Muscle layer of duodenum (tissue), 2 donors: ENCODE results near the gene CDC37L1.
"Not testable (repeated sequence)": the region's sequence is repeated elsewhere in the genome, so short reads cannot be mapped to it uniquely, and the experiment has no call there.

Experiments used
- H3K27ac ChIP-seq: one replicate; pipeline ENCODE4 v1.7.0; 2013; ENCODE audit warnings: mild to moderate bottlenecking, low read length
- H3K27me3 ChIP-seq: one replicate; pipeline ENCODE4 v1.7.0; 2013; ENCODE audit warnings: low read depth, mild to moderate bottlenecking, control low read depth, low read length
- H3K36me3 ChIP-seq, 2 donors: one replicate each; pipeline ENCODE4 v1.7.0; 2013; ENCODE audit warnings: low read length in 2 of 2, control low read depth in 1 of 2, mild to moderate bottlenecking in 1 of 2; ENCODE audit not compliant: insufficient read depth in 2 of 2, control insufficient read depth in 1 of 2
- H3K4me1 ChIP-seq, 2 donors: one replicate each; pipeline ENCODE4 v1.7.0; 2013; ENCODE audit warnings: low read length in 2 of 2, mild to moderate bottlenecking in 2 of 2, control low read depth in 1 of 2, moderate library complexity in 1 of 2; ENCODE audit not compliant: insufficient read depth in 2 of 2, control insufficient read depth in 1 of 2
- H3K4me3 ChIP-seq, 2 donors: one replicate each; pipeline ENCODE4 v1.7.0; 2013; ENCODE audit warnings: low read length in 2 of 2, low read depth in 1 of 2, mild to moderate bottlenecking in 1 of 2
- H3K9me3 ChIP-seq, 2 donors: one replicate each; pipeline ENCODE4 v1.7.0; 2013; ENCODE audit warnings: low read length in 2 of 2, control low read depth in 1 of 2, mild to moderate bottlenecking in 1 of 2; ENCODE audit not compliant: control insufficient read depth in 1 of 2
- donor health status: healthy.

CDC37L1 gene

DNA sequence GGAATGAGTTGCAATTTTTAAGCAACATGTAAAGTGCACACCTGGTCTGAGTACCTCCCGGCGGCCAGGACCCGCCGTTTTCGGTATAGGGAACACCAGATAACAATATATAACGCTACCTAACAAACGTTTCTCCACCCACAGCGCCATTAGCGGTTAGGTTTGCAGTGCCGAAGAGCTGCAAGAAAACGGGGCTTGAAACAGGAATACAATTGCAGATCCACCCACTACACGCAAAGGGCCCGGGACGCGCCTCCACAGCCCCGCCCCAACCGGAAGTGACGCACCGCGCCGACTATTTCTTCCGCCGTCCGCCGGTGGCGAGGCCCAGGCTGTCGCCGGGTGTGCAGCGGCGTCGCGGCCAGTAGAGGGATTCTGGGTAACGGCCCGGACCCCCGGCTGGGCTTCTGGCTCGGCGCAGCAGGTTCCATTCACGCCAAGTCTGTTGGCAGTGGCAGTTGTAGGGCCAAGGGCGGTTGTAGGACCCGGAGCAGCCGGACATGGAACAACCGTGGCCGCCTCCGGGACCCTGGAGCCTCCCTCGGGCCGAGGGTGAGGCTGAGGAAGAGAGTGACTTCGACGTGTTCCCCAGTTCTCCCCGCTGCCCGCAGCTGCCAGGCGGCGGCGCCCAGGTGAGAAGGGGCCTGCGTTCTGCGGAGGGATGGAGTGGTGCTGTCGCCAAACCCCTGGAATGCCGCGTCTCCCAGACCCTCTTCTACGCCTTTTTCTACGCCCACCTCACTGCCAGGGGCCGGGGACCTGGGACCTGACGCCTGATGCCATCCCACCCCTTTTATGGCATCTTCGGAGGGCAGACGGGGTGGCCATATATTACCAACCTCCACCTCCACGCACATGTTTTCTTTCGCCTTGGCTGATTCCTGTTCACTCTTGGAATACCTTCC is at the start of gene CDC37L1:
TSS of gene CDC37L1 (plus strand) at position 302 of the 905 bp plus-strand sequence. CDS start at position 501, 199 bp downstream.
- H3K27ac ChIP-seq, result peak within 1 kb of the TSS; percentile 97
- peaks cover 0 to 16% of the 10 kb centered on the region in 2 donors for H3K36me3 ChIP-seq
- H3K4me3 ChIP-seq, result peak within 1 kb of the TSS; percentile 77 to 96
- H3K4me1 ChIP-seq, result peaks cover 4 to 16% of the 10 kb centered on the region in 2 donors
- no peaks in the 10 kb centered on the region for H3K27me3 ChIP-seq
- H3K9me3 ChIP-seq, result no peaks in the 10 kb centered on the region

DNA sequence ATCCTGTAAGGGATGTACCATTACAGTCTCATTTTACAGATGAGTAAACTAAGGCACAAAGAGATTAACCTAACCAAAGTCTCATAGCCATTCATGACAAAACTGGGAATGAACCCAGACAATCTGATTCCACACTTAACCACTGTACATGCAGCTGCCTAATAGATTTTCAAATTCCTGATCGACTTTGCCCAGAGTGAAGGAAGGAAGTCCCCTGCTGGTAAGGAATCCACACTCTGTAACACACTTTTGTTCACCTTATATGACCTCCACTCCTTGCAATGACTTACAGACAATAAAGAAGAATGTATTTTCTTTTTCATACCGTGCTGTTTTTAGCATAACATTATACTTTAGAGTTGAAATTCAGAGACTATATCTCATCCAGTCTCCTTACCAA is 48.5 kb upstream of the CDC37L1 start:
- Histone ChIP-seq H3K36me3 (peaks cover 0 to 4% of the 10 kb centered on the region in 2 donors), H3K27ac (no peak overlapping the region), H3K27me3 (no peaks in the 10 kb centered on the region), H3K4me1 (no peaks in the 10 kb centered on the region), H3K4me3 (no peak overlapping the region), H3K9me3 (no peaks in the 10 kb centered on the region)

DNA sequence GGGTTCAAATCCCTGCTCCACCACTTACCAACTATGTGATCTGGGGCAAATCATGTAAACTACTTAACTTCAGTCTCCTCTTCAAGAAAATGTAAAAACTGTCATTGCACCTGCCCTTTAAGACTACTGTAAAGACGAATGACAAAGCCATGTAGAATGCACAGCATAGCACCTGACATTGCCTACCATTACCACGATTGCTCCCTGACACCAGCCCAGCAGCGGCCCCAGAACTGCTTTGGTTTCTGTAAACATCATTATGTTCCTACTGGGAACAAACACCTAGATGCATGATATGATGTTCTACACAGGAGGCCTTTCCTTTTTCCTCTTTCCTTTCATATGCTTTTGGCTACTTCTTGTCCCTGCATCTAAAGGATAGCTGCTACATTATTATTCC is 40.4 kb upstream of the CDC37L1 start:
- Histone ChIP-seq H3K27ac (no peak overlapping the region), H3K27me3 (no peaks in the 10 kb centered on the region), H3K9me3 (no peaks in the 10 kb centered on the region), H3K36me3 (no peaks in the 10 kb centered on the region), H3K4me3 (no peak overlapping the region), H3K4me1 (no peaks in the 10 kb centered on the region)

DNA sequence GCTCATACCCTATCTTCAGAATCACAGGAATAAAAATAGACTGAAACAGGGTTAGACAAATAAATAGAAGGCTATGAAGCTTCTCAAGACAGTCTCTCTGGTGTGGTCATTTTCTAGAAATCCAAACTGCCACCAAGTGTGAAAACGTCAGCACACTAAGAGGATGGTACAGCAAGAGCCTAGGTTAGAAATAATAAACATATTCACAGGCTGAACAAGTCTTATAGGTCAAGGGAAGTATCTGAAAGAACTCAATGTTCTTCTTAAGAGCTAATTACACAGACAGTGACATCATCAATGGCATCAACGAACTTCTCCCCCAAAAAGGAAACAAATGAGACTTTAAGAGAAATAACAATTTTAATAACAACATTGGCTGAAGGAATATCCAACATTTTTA is 39.9 kb upstream of the CDC37L1 start:
- Histone ChIP-seq H3K36me3 (no peaks in the 10 kb centered on the region), H3K4me3 (no peak overlapping the region)

DNA sequence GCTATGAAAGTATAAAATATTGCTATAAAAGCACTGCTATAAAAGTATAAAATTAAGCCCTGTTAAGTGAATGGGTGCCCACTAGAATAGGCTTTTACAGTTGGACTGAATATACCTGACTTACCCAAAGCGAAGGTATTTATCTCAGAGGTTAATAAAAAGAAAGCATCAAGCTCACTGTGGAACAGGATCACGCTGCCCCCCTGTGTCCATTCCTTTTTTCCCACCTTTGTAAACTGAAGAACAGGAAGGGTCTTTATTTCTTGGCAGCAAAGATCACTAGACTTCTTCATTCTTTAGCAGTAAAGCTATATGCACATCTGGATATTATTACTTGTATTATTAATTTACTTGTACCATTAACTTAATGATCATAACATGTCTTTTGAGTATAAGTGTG is 39.3 kb upstream of the CDC37L1 start:
- Histone ChIP-seq H3K27ac (no peak overlapping the region), H3K4me3 (no peak overlapping the region), H3K36me3 (no peaks in the 10 kb centered on the region), H3K4me1 (no peaks in the 10 kb centered on the region), H3K27me3 (no peaks in the 10 kb centered on the region), H3K9me3 (no peaks in the 10 kb centered on the region)

More for the DNA sequence above, 39.9 kb upstream of the CDC37L1 start:
- no peaks in the 10 kb centered on the region for H3K4me1 ChIP-seq
- H3K27me3 ChIP-seq, result no peaks in the 10 kb centered on the region
- H3K27ac ChIP-seq, result no peak overlapping the region
- no peaks in the 10 kb centered on the region for H3K9me3 ChIP-seq

DNA sequence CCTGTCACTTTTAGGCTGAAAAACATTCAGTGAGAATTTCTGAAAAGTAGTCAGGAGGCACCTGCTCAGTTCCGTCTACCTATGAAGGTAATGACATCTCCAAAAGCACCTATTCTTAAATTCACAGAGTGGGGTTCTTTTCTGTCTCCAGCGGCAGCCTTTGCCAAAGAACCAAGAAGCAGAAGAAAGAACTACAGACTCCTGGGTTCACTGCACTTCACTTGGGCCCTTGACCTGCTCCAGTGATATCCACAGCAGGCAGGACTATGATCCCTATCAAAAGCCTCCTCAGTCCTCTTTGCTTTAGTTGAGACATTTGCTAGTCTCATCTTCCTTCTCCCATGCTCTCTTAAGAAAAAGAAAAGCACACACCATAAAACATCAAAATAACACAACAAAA is 37.0 kb upstream of the CDC37L1 start:
- H3K9me3 ChIP-seq, result no peaks in the 10 kb centered on the region
- H3K4me1 ChIP-seq, result no peaks in the 10 kb centered on the region
- no peak overlapping the region for H3K27ac ChIP-seq
- H3K4me3 ChIP-seq, result no peak overlapping the region
- no peaks in the 10 kb centered on the region for H3K36me3 ChIP-seq
- H3K27me3 ChIP-seq, result no peaks in the 10 kb centered on the region

DNA sequence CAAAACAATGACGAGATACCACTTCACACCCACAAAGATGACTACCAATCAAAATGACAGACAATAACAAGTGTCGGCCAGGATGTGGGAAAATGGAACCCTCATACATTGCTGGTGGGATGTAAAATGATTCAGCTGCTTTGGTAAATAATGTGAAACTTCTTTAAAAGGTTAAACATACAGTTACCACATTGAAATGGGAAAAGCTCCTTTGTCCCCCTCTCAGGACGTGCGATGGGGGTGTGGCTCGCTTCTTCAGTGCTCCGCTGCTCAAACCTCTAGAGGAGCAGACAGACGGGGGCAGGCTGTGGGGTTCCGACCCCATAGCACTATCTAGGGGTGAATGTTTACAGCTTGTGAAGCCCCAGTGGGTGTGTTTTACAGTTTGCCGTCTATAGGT is 25.3 kb upstream of the CDC37L1 start:
- H3K9me3 ChIP-seq, result no peaks in the 10 kb centered on the region
- H3K36me3 ChIP-seq, result no peaks in the 10 kb centered on the region
- no peaks in the 10 kb centered on the region for H3K4me1 ChIP-seq
- no peak overlapping the region for H3K27ac ChIP-seq
- H3K4me3 ChIP-seq, result no peak overlapping the region
- H3K27me3 ChIP-seq, result no peaks in the 10 kb centered on the region

DNA sequence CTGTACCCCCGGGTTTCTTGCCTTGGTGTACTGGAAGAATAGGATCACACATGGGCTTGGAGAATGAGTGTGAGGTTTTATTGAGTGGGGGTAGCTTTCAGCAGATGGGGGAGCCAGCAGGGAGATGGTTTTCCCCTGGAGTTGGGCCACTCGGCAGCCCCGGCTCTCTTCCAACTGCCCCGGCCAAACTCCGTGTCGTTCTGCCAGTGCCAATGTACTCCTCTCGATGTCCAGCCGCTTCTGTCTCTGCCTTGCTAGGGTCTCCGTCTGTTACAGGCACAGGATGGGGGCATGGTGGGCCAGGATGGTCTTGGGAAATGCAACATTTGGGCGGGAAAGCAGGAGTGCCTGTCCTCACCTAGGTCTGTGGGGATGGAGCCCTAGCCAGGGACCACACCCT is 24.8 kb upstream of the CDC37L1 start:
- H3K27me3 ChIP-seq, result no peaks in the 10 kb centered on the region
- no peaks in the 10 kb centered on the region for H3K9me3 ChIP-seq
- H3K4me1 ChIP-seq, result no peaks in the 10 kb centered on the region
- no peak overlapping the region for H3K4me3 ChIP-seq
- no peaks in the 10 kb centered on the region for H3K36me3 ChIP-seq
- H3K27ac ChIP-seq, result no peak overlapping the region

DNA sequence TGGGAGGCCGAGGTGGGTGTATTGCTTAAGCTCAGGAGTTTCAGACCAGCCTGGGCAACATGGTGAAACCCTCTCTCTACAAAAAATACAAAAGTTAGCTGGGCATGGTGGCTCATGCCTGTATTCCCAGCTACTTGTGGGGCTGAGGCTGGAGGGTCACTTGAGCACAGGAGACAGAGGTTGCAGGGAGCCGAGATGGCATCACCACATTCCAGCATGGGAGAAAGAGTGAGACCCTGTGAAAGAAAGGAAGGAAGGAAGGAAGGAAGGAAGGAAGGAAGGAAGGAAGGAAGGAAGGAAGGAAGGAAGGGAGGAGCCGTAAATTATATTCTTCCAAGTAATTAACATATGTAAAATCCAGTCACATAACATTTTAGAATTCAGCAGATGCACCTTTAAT is 23.2 kb upstream of the CDC37L1 start:
- H3K27me3 ChIP-seq, H3K9me3 ChIP-seq, H3K4me1 ChIP-seq, H3K4me3 ChIP-seq, H3K27ac ChIP-seq, H3K36me3 ChIP-seq: not testable (repeated sequence)

DNA sequence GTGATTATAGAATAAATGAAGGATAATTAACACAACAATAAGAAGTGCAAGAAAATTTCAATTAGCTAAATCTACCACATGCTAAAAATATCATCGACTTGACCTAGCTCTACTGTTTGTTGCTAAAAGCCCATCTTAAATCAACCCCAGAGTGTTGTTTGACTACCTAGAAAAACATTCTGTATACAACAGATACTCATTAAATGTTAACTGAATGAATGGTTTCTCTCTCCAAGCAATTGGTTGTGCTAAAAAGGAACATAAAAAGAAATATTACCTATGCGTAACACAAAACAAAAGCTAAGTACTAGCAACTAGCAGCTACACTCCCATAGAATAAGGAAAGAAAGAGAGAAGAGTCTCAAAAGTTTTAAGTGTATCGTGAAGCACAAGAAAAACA is 22.7 kb upstream of the CDC37L1 start:
- H3K4me3 ChIP-seq, result no peak overlapping the region

DNA sequence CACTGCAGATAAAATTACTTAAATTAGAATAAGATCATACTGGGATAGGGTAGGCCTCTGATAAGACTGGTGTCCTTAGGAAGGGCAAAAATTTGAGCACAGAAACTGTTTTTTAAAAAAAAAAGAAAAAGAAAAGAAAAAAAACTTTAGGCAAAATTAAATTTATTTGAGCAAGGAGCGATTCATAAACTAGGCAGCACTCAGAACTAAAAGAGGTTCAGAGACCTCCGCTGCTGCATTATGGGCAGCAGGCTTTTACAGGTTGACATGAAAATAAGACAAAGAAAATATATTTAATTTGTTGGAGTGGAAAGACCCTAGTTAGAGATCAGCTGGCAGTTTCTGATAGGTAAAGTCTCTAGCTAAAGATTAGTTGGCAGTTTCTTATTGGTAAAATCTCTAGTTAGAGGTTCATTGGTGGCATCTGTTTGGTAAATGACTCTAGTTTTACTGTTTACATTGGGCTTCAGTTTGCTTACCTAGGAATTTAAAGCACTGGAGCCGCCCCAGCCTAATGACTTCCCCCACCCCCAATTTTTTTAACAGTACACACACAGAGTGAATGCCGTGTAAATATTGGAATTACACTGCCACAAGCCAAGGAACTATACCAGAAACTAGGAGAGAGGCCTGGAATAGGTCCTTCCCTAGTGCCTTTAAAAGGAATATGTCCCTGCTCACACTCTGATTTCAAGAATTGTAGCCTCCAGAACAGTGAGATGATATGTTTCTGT is 21.8 kb upstream of the CDC37L1 start:
- Histone ChIP-seq H3K36me3 (no peaks in the 10 kb centered on the region), H3K4me1 (peaks cover 4 to 6% of the 10 kb centered on the region in 2 donors), H3K27ac (no peak overlapping the region), H3K27me3 (no peaks in the 10 kb centered on the region), H3K9me3 (no peaks in the 10 kb centered on the region), H3K4me3 (no peak overlapping the region)

More for the DNA sequence above, 22.7 kb upstream of the CDC37L1 start:
- Histone ChIP-seq H3K27me3 (no peaks in the 10 kb centered on the region), H3K4me1 (peaks cover 2 to 4% of the 10 kb centered on the region in 2 donors), H3K27ac (no peak overlapping the region), H3K36me3 (no peaks in the 10 kb centered on the region), H3K9me3 (no peaks in the 10 kb centered on the region)
